SK-N-SH treated with all-trans-retinoic acid at 6 μM for 48 hours (cell line): ENCODE data around the gene FOXD4L6.
A peak's percentile ranks its signal among the peaks of the same experiment; 100 is the strongest.
"Not testable (repeated sequence)": the region's sequence is repeated elsewhere in the genome, so short reads cannot be mapped to it uniquely, and the experiment has no call there.

Experiments used
- ATAC-seq: fragments of 200-7000 bp; cut with Tn5 transposase; 3 replicates; pipeline ENCODE4 v1.9.1; 2020; ENCODE audit warnings: mild to moderate bottlenecking, moderate library complexity

The FOXD4L6 gene

GRCh38 chr9:41128581-41128980, at the start of gene FOXD4L6:
Gene FOXD4L6 (minus strand): TSS chr9:41128681. CDS start chr9:41128383, 298 bp downstream.
- ATAC-seq, result not testable (repeated sequence)

DNA sequence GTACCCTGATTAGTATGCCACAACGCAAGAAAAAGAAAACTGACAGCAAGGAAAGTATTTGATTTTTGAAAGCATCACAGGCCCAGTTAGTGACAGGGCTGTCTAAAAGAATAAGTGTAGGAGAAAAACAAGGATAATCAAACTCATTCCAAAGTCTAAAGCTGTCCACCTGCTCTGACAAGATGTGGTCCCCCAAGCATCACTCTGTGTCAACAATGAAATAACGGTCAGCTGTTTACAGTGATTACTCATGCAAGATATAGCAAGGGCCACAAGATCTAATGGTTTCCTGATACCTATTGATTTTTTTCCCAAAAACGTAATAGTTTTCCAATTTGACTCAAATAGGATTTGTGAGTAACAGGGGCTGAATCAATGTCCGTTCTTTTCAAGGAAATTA, 46.5 kb upstream of the FOXD4L6 start:
- ATAC-seq, result not testable (repeated sequence)

DNA sequence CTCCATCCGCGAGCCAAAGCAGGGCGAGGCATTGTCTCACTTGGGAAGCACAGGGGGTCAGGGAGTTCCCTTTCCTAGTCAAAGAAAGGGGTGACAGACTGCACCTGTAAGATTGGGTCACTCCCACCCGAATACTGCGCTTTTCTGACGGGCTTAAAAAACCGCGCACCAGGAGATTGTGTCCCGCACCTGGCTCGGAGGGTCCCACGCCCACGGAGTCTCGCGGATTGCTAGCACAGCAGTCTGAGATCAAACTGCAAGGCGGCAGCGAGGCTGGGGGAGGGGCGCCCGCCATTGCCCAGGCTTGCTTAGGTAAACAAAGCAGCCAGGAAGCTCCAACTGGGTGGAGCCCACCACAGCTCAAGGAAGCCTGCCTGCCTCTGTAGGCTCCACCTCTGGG, 21.6 kb upstream of the FOXD4L6 start:
- ATAC-seq, result not testable (repeated sequence)

GRCh38 chr9:41141878-41142277, 13.4 kb upstream of the FOXD4L6 start:
- not testable (repeated sequence) for ATAC-seq

DNA sequence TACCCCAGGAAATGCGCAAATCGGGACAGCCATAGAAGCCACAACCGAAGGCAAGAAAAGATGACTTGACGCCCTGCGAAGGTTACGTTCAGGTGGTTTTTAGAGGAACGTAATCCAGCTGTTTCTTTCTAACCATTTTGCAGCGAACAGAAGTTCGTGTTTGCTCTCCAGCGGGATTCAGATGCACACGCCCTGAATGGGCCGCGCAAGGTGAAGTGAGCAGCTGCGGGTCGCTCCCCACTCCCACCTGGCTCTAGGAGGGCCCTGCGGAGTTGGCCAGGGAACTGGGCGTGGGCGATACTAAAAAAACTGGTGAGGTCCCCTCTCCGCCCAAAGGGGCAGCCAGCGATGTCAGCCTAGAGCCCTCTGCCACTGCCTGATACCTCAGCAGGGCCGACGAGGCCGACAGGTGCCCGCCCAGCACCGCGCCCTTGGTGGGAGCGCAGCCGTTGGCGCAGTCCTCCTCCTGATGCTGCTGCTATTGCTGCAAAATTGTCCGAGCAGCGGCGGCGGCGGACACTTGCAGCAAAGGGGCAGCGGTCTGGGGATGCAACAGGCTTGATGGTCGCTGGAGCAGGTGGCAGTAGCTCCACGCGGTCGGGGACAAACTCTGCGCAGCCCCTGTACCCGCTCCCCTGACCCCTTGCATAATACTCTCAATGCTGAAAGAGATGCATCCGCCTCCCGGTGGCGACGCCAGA, 1.6 kb downstream of the FOXD4L6 start:
- not testable (repeated sequence) for ATAC-seq

DNA sequence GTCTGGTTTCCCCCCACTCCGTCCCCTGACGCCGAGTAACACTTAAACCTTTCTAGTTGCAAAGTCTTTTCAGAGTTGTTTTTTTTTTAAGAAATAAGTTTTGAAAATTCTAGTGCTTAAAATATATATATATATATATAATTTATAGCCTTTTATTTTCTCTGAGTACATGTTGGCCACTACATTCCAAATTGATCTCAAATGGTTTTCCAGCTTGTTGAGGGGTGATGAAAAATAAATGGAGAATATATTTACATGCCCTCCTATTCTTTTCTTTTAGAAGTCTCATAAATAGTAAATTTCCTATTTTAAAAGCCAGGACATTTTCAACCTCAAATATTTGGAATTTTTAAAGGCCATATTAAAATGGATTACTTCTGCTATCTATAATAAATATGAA, 2.5 kb downstream of the FOXD4L6 start:
- ATAC-seq, result not testable (repeated sequence)

DNA sequence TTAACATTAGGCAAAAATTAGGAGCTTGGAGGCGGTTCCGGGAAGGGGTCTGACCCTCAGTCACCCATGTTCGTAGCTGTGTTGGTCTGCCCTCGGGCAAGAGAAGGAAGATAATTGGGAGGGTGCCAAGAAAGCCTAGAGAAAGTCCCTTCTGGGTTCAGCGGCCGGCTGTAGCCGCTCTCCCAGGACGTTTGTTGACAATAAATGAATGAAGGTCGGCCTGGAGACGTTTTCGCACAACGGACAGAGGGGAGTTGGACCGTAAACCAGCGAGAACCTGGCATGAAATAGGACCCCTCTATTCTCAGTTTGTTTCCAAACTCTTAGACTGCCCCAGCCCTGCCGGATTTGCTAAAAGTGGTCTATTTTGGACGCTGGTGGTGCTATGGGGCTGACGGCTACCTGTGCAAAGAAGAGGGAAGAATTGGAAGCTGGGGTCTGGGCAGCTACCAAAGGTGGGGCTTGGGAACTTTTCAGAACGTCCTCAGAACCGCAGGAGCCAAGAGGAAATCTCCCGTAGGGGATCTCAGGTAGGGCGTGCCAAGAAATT, 3.3 kb downstream of the FOXD4L6 start:
- ATAC-seq, result peak; percentile 39

- ATAC-seq, result peak; percentile 56
These were observed 4.0 kb downstream of the FOXD4L6 start for GRCh38 chr9:41124250-41125108.

- ATAC-seq, result peak; percentile 57
These were observed 4.7 kb downstream of the FOXD4L6 start for GRCh38 chr9:41123812-41124211.

GRCh38 chr9:41123396-41123795, 5.1 kb downstream of the FOXD4L6 start:
- peak; percentile 31 for ATAC-seq

GRCh38 chr9:41120696-41121095, 7.8 kb downstream of the FOXD4L6 start:
- ATAC-seq, result not testable (repeated sequence)

- ATAC-seq, result 0 out of 3 replicates have a peak, but pooled peaks have one; percentile 14
These were observed 8.8 kb downstream of the FOXD4L6 start for GRCh38 chr9:41119719-41120118.

- peak; percentile 29 for ATAC-seq
These were observed 9.2 kb downstream of the FOXD4L6 start for GRCh38 chr9:41119311-41119710.

GRCh38 chr9:41113348-41113747, 15.1 kb downstream of the FOXD4L6 start:
- ATAC-seq, result not testable (repeated sequence)

DNA sequence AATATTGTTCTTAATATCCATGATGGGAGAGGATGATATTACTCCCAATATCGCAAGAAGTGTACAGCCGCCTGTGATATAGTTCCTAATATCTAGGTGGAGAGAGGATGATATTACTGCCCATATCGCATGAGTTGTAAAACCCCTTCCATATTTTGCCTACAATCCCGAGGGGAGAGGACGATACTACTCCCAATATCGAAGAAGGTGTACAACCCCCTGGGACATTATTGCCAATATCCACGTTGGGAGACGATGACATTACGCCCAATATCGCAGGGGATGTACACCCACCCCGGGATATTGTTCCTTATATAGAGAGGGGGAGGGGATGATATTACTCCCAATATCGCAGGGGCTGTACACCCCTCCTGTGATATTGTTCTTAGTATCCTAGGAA, 17.1 kb downstream of the FOXD4L6 start:
- ATAC-seq, result not testable (repeated sequence)

DNA sequence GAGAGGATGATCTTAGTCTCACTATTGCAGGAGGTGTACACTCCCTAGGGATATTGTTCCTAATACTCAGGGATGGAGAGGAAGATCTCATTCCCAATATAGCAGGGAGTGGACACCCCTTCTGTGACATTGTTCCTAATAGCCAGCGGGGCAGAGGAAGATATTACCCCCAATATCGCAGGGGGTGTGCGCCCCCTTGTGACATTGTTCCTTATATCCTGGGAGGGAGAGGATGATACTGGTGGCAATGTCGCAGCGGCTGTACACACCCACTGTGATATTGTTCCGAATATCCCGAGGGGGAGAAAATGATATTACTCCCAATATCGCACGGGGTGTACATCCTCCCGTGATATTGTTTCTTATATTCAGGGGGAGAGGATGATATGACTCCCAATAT, 17.6 kb downstream of the FOXD4L6 start:
- ATAC-seq, result not testable (repeated sequence)

DNA sequence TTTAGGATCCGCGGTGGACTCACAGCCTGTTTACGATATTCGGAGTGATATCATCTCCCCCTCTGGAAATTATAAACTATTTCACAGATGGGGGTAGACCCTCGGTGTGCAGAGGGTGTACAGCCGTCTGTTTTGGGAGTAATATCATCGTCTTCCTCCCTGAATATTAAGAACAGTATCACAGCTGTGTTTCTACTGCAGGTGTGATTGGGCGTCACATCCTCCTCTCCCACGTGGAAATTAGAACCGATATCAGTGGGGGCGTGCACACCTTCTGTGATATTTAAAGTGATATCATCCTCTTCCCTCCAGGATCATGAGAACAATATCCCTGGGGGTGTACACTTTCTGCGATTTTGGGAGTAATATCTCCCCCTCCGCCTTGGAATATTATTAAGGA, 19.2 kb downstream of the FOXD4L6 start:
- ATAC-seq, result not testable (repeated sequence)

DNA sequence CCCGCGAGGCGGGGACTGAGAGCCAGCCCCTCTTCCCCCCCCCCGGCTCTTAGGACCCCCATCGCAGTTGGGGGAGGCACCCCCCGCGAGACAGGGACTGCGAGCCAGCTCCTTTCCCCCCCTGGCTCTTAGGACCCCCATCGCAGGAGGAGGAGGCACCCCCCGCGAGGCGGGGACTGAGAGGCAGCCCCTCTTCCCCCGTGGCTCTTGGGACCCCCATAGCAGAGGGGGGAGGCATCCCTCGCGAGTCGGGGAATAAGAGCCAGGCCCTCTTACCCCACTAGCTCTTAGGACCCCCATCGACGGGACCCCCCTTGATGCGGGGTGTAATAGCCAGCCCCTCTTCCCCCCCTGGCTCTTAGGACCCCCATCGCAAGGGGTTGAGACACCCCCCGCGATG, 19.7 kb downstream of the FOXD4L6 start:
- ATAC-seq, result not testable (repeated sequence)

GRCh38 chr9:41106472-41107116, 21.9 kb downstream of the FOXD4L6 start:
- ATAC-seq, result peak; percentile 14; the same call in 1 of the 3 replicates

DNA sequence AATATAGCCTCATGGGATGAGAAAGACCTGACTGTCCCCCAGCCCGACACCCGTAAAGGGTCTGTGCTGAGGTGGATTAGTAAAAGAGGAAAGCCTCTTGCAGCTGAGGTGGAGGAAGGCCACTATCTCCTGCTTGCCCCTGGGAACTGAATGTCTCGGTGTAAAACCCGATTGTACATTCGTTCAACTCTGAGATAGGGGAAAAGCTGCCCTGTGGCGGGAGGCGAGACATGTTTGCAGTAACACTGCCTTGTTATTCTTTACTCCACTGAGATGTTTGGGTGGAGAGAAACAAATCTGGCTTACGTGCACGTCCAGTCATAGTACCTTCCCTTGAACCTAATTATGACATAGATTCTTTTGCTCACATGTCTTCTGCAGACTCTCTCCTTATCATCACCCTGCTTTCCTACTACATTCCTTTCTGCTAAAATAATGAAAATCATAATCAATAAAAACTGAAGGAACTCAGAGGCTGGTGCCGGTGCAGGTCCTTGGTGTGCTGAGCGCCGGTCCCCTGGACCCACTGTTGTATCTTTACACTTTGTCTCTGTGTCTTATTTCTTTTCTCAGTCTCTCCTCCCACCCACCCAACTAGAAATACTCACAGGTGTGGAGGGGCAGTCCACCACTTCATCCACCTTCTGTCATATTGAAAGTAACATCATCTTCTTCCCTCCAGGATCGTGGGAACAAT, 22.8 kb downstream of the FOXD4L6 start:
- peak; percentile 24; the same call in 1 of the 3 replicates for ATAC-seq

- not testable (repeated sequence) for ATAC-seq
These were observed 23.9 kb downstream of the FOXD4L6 start for GRCh38 chr9:41104542-41104941.

DNA sequence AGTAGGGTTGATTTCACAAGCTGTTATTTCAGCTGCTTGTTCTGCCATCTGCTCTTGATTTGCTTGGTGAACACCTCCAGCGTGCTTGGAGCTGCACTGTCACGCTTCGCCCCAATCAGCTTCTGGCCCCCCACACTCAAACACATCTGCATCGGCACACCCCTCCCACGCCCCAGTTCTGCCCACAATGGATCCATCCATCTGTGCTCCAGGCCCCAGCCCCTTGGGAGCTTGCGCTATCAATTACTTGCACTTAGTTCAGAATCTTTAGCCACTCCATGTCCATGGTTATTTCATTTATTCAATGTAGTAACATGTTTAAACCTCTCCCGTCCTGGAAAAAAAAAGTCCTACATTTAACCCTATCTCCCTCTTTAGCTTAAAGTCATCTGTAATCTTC, 28.0 kb downstream of the FOXD4L6 start:
- ATAC-seq, result not testable (repeated sequence)
